GM21529 (cell line): Measurements from ENCODE around the gene TBATA.

Experiments used
- ATAC-seq: cut with Tn5 transposase; IDR thresholded peaks from one replicate; pipeline ENCODE4 v1.9.1; 2021; ENCODE audit not compliant: unreplicated experiment

The TBATA gene

GRCh38 chr10:70747192-70747965 is 37.8 kb downstream of the TBATA start:
- ATAC-seq = no peak

- no peak for ATAC-seq
Measured at GRCh38 chr10:70745555-70745954, 39.6 kb downstream of the TBATA start.

- no peak for ATAC-seq
Measured at GRCh38 chr10:70744617-70745143, 40.5 kb downstream of the TBATA start.

- no peak for ATAC-seq
Measured at GRCh38 chr10:70743879-70744278, 41.3 kb downstream of the TBATA start.

DNA sequence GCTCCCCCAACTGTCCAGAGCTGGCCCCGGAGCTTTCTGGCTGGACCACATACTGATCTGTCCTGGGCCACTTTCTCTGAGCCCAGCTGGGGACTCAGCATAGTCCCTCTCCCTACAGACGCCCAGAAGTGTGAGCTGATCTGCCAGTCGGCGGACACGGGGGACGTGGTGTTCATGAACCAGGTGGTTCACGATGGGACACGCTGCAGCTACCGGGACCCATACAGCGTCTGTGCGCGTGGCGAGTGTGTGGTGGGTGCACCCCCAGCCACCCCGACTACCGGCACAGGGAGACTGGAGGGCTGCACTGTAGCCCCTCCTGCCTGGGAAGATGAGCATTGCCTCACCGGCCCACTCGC is 41.8 kb downstream of the TBATA start:
- no peak for ATAC-seq

- ATAC-seq = no peak
Measured at GRCh38 chr10:70742537-70743429, 42.4 kb downstream of the TBATA start.

GRCh38 chr10:70740406-70741288 is 44.5 kb downstream of the TBATA start:
- no peak for ATAC-seq

DNA sequence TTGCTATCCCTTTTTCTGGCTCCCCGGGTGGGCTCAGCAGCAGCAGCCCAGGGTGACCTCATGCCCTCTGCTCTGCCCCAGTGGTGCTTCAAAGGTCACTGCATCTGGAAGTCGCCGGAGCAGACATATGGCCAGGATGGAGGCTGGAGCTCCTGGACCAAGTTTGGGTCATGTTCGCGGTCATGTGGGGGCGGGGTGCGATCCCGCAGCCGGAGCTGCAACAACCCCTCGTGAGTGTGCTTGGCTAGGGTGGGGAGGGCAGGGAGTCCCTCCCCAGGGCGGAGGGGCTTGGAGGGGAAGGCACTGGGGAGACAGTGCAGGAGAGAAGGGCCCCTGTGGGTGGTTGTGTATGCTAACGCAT is 46.4 kb downstream of the TBATA start:
- no peak for ATAC-seq

DNA sequence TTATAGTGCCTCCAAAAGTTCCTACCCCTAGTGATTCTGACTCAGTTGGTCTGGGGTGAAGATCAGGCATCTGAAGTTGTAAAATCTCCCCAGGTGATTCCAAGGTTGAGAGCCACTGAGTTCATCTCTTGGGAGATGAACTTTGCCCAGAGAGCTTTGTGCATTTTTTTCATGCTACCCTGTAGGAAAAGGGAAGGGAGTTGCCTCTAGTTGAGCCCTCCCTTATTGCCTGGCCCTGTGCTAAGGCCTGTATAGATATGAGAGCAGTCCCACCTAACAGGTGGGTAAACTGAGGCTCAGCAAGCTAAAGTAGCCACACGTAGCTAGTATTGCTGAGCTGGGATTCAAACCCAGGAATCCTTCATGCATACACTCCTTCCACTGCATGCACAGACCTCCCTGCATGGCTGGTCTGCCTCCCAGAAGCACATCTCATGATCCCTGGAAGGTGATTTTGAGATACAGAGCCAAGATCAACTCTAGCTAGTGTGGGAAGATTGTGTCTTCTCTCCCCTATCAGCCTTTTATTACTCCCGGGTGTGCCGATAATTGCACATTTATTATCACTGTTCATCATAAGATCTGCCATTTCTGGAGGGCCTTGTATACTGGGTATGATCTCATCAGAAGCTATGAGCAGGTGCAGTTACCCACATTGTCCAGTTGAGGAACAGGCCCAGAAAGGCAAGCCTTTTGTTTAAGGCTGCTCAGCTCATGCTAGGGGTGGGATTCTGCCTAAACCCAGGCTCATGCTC is 47.0 kb downstream of the TBATA start:
- ATAC-seq = no peak

- ATAC-seq = no peak
Measured at GRCh38 chr10:70737250-70737649, 47.9 kb downstream of the TBATA start.

- ATAC-seq = no peak
Measured at GRCh38 chr10:70736525-70736924, 48.7 kb downstream of the TBATA start.

GRCh38 chr10:70735161-70735560 is 50.0 kb downstream of the TBATA start:
- ATAC-seq = no peak

GRCh38 chr10:70733051-70733450 is 52.1 kb downstream of the TBATA start:
- ATAC-seq = no peak

DNA sequence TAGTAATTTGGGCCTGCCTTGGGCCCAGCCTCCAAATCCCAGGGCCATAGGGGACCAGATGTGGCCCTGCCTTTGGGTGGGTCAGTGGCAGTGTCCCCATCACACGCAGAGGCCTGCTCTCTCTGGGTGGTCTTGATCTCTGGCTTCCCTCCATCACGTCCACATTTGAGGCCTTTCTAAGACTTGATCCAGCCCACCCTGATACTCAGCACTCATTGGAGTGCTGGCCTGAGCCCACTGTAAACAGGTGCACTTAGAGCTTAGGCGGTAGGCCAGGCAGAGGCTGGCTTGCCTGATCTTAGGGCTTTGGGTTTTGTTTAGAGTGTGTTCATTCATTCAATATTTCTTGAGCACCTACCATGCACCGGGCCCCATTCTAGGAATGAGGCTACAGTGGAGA is 52.6 kb downstream of the TBATA start:
- ATAC-seq = no peak

GRCh38 chr10:70730955-70731354 is 54.2 kb downstream of the TBATA start:
- no peak for ATAC-seq

DNA sequence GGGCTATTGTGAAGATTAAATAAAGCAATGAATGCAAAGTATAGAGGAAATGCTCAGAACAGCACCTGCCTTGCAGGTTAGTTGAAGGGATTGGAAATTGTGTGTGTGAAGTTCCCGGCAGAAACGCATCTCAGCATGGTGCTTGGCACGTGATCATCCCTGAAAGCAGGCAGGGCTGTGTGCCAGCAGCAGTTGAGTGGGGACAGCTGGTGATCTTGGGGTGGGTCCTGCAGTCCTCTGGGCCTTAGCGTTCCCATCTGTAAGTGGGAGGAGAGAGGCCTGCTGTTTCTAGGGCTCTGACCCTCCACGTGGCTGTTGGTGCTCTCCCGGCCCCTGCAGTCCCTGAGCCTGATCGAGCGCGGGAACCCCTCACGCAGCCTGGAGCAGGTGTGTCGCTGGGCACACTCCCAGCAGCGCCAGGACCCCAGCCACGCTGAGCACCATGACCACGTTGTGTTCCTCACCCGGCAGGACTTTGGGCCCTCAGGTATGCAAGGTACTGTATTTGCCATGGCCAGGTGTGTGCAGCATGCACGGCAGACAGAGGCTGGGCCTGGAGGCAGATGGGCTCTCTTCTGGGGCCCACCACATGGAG is 55.3 kb downstream of the TBATA start:
- ATAC-seq = no peak

DNA sequence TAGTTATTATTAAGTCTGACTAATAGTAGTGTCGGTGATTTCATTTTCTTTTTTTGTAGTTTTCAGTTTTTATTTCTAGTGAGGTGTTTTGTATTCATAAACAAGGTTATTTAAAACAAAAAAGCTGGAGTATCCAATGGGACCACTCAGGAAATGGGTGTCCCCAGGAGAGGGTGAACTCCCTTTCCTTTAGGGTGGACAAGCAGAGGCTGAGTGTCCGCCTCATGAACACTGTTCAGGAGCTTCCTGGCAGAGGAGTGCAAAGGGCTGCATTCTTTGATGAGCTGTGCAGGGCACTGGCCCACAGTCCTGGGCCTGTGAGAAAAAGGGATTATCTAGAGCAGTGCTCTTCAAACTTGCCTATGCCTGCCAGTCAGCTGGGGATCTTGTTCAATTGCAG is 56.8 kb downstream of the TBATA start:
- ATAC-seq = no peak

GRCh38 chr10:70726909-70727495 is 58.2 kb downstream of the TBATA start:
- ATAC-seq = no peak

DNA sequence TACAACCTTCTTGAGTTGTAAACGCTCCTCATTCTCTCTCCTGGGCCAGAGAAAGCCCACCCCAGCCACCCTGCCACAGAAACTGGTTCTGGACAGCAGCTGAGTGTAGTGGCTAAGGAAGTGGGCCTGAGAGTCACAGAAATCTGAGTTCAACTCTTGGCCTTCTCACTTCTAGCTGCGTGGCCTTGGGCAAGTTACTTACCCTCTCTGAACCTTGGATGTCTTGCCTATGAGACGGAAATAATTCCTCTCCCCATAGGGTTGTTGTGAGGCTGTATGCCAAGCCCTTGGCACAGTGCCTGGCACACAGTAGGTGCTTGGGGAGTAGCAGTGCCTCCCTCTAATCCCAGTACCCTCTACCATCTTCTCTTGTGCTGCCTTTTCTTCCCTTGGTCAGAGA is 61.4 kb downstream of the TBATA start:
- ATAC-seq = no peak
